NT2/D1 (cell line): ENCODE measurements around the gene TBKBP1.

Experiments
- SUZ12 ChIP-seq: IDR thresholded peaks from 2 replicates; pipeline ENCODE4 v1.6.1; 2011; ENCODE audit not compliant: insufficient read length, insufficient read depth; ENCODE audit errors: extremely low read depth
- YY1 ChIP-seq: IDR thresholded peaks from 2 replicates; pipeline ENCODE4 v1.6.1; 2011; ENCODE audit not compliant: insufficient read length, insufficient read depth
- ZNF274 ChIP-seq: IDR thresholded peaks from 2 replicates; pipeline ENCODE4 v1.6.1; 2011; ENCODE audit warnings: mild to moderate bottlenecking, low read depth, low read length

DNA sequence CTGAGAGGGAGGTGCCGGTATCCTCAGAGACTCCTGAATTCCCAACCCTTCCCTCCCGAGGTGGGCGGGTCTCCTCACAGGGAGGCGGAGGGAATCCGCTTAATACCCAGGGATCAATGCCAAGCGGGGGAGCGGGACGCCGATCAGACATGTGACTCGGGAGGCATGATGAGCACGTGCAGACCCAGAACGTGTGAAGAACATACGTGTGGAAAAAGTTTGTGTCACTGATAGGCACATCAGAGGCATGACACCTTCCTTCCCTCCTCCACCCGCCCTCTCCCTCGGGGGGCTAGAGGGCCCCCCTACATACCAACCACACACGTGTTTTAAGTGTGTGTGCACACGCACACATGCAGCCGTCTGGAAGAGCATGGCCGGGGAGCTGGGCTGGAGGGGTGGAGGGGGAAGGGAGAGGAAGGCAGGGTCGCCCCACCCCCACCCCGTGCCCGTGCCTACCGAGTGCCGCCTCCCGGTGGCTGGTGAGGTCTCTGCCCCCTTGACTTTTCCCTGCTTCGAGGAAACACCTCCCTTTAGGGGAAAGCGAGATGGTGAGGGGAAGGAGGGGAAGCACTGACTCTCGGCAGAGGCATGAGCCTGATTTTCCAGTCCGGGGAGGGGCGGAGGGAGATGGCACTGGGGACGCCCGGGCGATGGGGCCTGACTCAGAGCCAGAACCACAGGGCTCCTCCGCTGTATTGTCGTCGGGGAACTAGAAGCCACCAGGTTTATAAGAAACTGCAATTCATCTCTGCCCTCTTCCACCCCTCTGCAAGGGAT, 27.0 kb downstream of the TBKBP1 start:
- TF ChIP-seq SUZ12 (no peak), ZNF274 (no peak), YY1 (no peak)
